Panc1 (cell line): ENCODE results near the gene CAPN7. TPM values are rescaled to one million over a fixed set of nuclear protein-coding genes. Genes with fewer than 3 reads are reported as not detected.

Experiments
- ATAC-seq: fragments of 200-7000 bp; cut with Tn5 transposase; 2 replicates; pipeline ENCODE4 v1.9.1; 2020; ENCODE audit warnings: mild to moderate bottlenecking, moderate library complexity
- BruUV-seq: library from RNA; stranded (reverse); fragments of 400-500 nt; replicated peaks from 2 replicates; lab custom pipeline; 2021; lab: Mats Ljungman, UMichigan
- CTCF ChIA-PET: fragments of 300-600 bp; sonication (Branson Sonifier 250); formaldehyde crosslinking; loops from one replicate; lab custom pipeline; 2022; ENCODE audit warnings: antibody characterized with exemption; lab: Charles Lee
- POLR2A ChIA-PET: fragments of 300-600 bp; sonication (Branson Sonifier 250); formaldehyde crosslinking; loops from one replicate; lab custom pipeline; 2022; ENCODE audit warnings: antibody characterized with exemption; lab: Charles Lee
- DNase-seq: peaks from one replicate; pipeline ENCODE4 v3.0.0-alpha.2; 2010; ENCODE audit warnings: low read depth, low spot score
- H3K27ac ChIP-seq: 2 replicates; pipeline ENCODE4 v1.5.1; 2011; ENCODE audit warnings: mild to moderate bottlenecking, low read length, inconsistent platforms
- H3K27me3 ChIP-seq: fragments of 200-500 bp; sonication (Bioruptor generic); 2 replicates; pipeline ENCODE4 v1.6.0; 2014; ENCODE audit warnings: low read length, inconsistent platforms; ENCODE audit not compliant: control insufficient read depth, insufficient read depth
- H3K36me3 ChIP-seq: fragments of 200-500 bp; sonication (Bioruptor generic); 2 replicates; pipeline ENCODE4 v1.5.1; 2014; ENCODE audit warnings: inconsistent platforms, mild to moderate bottlenecking, low read length, moderate library complexity; ENCODE audit not compliant: control insufficient read depth, insufficient read depth
- H3K4me1 ChIP-seq: 2 replicates; pipeline ENCODE4 v1.5.1; 2011; ENCODE audit warnings: inconsistent platforms, mild to moderate bottlenecking, low read length, moderate library complexity; ENCODE audit not compliant: control insufficient read depth, insufficient read depth
- H3K4me3 ChIP-seq, 2 experiments: 2 replicates each; pipeline ENCODE4 v1.5.1; 2011 to 2012; ENCODE audit warnings: low read depth in 2 of 2, low read length in 2 of 2, mild to moderate bottlenecking in 2 of 2, inconsistent platforms in 1 of 2, moderate library complexity in 1 of 2
- H3K9me3 ChIP-seq: fragments of 200-500 bp; sonication (Bioruptor generic); 2 replicates; pipeline ENCODE4 v1.5.1; 2014; ENCODE audit warnings: low read depth, mild to moderate bottlenecking, inconsistent platforms, low read length, moderate library complexity; ENCODE audit not compliant: control insufficient read depth, insufficient read depth
- POLR2AphosphoS5 ChIP-seq: IDR thresholded peaks from 2 replicates; pipeline ENCODE4 v1.6.1; 2012; ENCODE audit warnings: mild to moderate bottlenecking, low read depth, low read length, moderate library complexity
- SIN3A ChIP-seq: IDR thresholded peaks from 2 replicates; pipeline ENCODE4 v1.6.1; 2012; ENCODE audit warnings: low read depth, mild to moderate bottlenecking, low read length, moderate library complexity, borderline replicate concordance; ENCODE audit not compliant: insufficient read depth
- TCF7L2 ChIP-seq: IDR thresholded peaks from 2 replicates; pipeline ENCODE4 v1.6.1; 2011; ENCODE audit warnings: mild to moderate bottlenecking, low read depth, low read length, inconsistent platforms
- in situ Hi-C: cut with HindIII; loops from 2 replicates; pipeline ENCODE4 v1.10.0; 2016; ENCODE audit warnings: low sequenced_read_pairs, low pct_unique_long_range_greater_than_20kb
- intact Hi-C: fragments of 100-400 bp; cut with micrococcal nuclease; formaldehyde crosslinking; loops from one replicate; pipeline ENCODE4 v1.10.0; 2022; ENCODE audit not compliant: unreplicated experiment
- total RNA-seq: library from RNA; stranded (reverse); gene quantifications from one replicate; pipeline ENCODE4 v1.2.1, GENCODE V29; 2021; ENCODE audit not compliant: unreplicated experiment
- TF ChIP-seq, protein P1 (sequence below): fragments of 450-650 bp; IDR thresholded peaks from 2 replicates; pipeline ENCODE4 v1.5.1; 2017; ENCODE audit warnings: mild to moderate bottlenecking
- TF ChIP-seq, protein P2 (sequence below), 2 experiments: IDR thresholded peaks; 2 replicates each; pipeline ENCODE4 v1.6.1; 2011 to 2012; ENCODE audit warnings: low read depth in 2 of 2, control low read depth in 1 of 2, low read length in 1 of 2, mild to moderate bottlenecking in 1 of 2, moderate library complexity in 1 of 2; ENCODE audit not compliant: insufficient read depth in 1 of 2

The CAPN7 gene
- total RNA-seq, 1 experiment from 2014 or later = 26.5 TPM

DNA sequence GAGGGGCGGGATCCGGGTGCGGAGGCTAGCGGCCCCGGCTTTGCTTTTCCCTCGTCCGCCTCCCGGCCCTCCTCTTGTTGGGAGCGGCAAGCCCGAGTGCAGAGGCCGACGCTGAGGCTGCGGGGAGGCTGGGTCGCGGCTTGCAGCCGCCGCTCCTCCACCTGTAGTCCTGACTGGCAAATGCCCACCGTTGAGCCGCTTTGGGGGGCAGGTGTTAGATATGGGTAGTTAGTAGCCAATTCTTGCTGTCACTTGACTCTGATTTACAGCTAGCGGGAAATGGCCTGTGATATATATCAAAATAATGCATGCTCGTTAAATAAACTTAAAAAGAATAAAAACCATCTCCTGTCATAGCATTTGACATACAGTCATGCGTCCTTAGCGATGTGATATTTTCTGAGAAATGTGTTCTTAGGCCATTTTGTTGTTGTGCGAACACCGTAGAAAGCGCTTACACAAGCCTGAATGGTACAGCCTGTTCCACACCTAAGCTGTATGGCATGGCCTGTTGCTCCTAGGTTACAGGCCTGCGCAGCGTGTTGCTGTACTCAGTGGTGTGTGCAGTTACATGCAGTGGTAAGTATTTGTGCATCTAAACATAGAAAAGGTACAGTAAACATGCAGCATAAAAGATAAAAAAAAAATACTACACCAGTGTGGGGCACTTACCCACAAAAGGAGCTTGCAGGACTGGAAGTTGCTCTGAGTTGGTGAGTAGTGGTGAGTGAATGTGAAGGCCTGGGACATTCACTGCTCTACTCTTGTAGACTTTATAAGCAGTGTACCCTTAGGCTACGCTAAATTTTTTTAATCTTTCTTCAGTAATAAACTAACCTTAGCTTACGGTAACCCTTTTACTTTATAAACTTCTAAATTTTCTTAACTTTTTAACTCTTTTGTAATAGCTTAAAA lies 873 bp downstream of the CAPN7 start:
- DNase-seq (no peak), ATAC-seq (peak; percentile 70)
- TSS peak; percentile 64 for BruUV-seq
- no peaks in the 10 kb centered on the region for H3K9me3 ChIP-seq
- H3K27ac ChIP-seq = peak overlapping the region; percentile 74
- H3K4me1 ChIP-seq = peaks cover 5% of the 10 kb centered on the region
- intact Hi-C loops (loop anchor here (10.0 kb wide), 1 partner anchor 198 kb away; no protein-coding TSS in a partner anchor), in situ Hi-C loops (no loop called here)
- TF ChIP-seq POLR2AphosphoS5 (no peak), SIN3A (no peak), TCF7L2 (no peak)
- TF ChIP-seq, protein P1, sequence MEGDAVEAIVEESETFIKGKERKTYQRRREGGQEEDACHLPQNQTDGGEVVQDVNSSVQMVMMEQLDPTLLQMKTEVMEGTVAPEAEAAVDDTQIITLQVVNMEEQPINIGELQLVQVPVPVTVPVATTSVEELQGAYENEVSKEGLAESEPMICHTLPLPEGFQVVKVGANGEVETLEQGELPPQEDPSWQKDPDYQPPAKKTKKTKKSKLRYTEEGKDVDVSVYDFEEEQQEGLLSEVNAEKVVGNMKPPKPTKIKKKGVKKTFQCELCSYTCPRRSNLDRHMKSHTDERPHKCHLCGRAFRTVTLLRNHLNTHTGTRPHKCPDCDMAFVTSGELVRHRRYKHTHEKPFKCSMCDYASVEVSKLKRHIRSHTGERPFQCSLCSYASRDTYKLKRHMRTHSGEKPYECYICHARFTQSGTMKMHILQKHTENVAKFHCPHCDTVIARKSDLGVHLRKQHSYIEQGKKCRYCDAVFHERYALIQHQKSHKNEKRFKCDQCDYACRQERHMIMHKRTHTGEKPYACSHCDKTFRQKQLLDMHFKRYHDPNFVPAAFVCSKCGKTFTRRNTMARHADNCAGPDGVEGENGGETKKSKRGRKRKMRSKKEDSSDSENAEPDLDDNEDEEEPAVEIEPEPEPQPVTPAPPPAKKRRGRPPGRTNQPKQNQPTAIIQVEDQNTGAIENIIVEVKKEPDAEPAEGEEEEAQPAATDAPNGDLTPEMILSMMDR = no peak
- TF ChIP-seq, protein P2, sequence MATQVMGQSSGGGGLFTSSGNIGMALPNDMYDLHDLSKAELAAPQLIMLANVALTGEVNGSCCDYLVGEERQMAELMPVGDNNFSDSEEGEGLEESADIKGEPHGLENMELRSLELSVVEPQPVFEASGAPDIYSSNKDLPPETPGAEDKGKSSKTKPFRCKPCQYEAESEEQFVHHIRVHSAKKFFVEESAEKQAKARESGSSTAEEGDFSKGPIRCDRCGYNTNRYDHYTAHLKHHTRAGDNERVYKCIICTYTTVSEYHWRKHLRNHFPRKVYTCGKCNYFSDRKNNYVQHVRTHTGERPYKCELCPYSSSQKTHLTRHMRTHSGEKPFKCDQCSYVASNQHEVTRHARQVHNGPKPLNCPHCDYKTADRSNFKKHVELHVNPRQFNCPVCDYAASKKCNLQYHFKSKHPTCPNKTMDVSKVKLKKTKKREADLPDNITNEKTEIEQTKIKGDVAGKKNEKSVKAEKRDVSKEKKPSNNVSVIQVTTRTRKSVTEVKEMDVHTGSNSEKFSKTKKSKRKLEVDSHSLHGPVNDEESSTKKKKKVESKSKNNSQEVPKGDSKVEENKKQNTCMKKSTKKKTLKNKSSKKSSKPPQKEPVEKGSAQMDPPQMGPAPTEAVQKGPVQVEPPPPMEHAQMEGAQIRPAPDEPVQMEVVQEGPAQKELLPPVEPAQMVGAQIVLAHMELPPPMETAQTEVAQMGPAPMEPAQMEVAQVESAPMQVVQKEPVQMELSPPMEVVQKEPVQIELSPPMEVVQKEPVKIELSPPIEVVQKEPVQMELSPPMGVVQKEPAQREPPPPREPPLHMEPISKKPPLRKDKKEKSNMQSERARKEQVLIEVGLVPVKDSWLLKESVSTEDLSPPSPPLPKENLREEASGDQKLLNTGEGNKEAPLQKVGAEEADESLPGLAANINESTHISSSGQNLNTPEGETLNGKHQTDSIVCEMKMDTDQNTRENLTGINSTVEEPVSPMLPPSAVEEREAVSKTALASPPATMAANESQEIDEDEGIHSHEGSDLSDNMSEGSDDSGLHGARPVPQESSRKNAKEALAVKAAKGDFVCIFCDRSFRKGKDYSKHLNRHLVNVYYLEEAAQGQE (IDR thresholded peaks at IDR 0.05; ENCODE audit: insufficient read depth in 1 of 2, low read depth in 2 of 2, low read length in 1 of 2) = no peak
- peaks cover 2% of the 10 kb centered on the region for H3K36me3 ChIP-seq
- CTCF ChIA-PET = interaction anchor here (1.6 kb wide), 1 partner anchor 37 kb away, joined by 4 read pairs; no protein-coding TSS in a partner anchor
- peak overlapping the region; percentile 88 to 91 for H3K4me3 ChIP-seq
- no peaks in the 10 kb centered on the region for H3K27me3 ChIP-seq
- POLR2A ChIA-PET = interaction anchor here (0.6 kb wide), 2 partner anchors 126 to 600 kb away, joined by 3 to 5 read pairs; partner anchors contain the start of gene SH3BP5

GRCh38 chr3:15207836-15208504 lies 1.9 kb downstream of the CAPN7 start:
- DNase-seq (no peak), ATAC-seq (no peak)
- in situ Hi-C loops = no loop called here
- Histone ChIP-seq H3K4me3 (peak overlapping the region; percentile 88 to 91), H3K36me3 (peaks cover 7% of the 10 kb centered on the region), H3K4me1 (peaks cover 5% of the 10 kb centered on the region), H3K27me3 (no peaks in the 10 kb centered on the region), H3K27ac (no peak overlapping the region), H3K9me3 (no peaks in the 10 kb centered on the region)
- intact Hi-C loops = loop anchor here (10.0 kb wide), 1 partner anchor 197 kb away; no protein-coding TSS in a partner anchor
- ChIA-PET CTCF (no interaction called here), POLR2A (no interaction called here)
- BruUV-seq = no TSS peak
- TF ChIP-seq POLR2AphosphoS5 = no peak
- TF ChIP-seq, protein P1 = no peak
- no peak for TF ChIP-seq SIN3A
- TF ChIP-seq, protein P2 (IDR thresholded peaks at IDR 0.05; ENCODE audit: insufficient read depth in 1 of 2, low read depth in 2 of 2, low read length in 1 of 2) = no peak
- no peak for TF ChIP-seq TCF7L2
